IMR-90 (cell line): ENCODE measurements around the gene RAB3IL1. TPM values are rescaled to one million over a fixed set of nuclear protein-coding genes. Genes with fewer than 3 reads are reported as not detected.

Experiments used
- ATAC-seq: fragments of 200-7000 bp; cut with Tn5 transposase; 2 replicates; pipeline ENCODE4 v1.9.1; 2020; ENCODE audit warnings: low read depth, mild to moderate bottlenecking, moderate library complexity
- BruUV-seq: library from RNA; stranded (reverse); fragments of 400-500 nt; replicated peaks from 2 replicates; lab custom pipeline; 2021; lab: Mats Ljungman, UMichigan
- CTCF ChIA-PET: fragments of 300-600 bp; formaldehyde crosslinking; extraction: SDS; loops from one replicate; lab custom pipeline; 2021; ENCODE audit warnings: antibody characterized with exemption; lab: Yijun Ruan, JAX
- POLR2A ChIA-PET: fragments of 300-600 bp; sonication (Branson Sonifier 250); formaldehyde crosslinking; loops from one replicate; lab custom pipeline; 2022; ENCODE audit warnings: antibody characterized with exemption; ENCODE audit not compliant: unreplicated experiment; lab: Charles Lee
- DNase-seq: peaks from one replicate; pipeline ENCODE4 v3.0.0; 2013
- H2AFZ ChIP-seq: replicated peaks from 2 replicates; pipeline ENCODE3; 2013; ENCODE audit warnings: low read length, mild to moderate bottlenecking; ENCODE audit not compliant: poor library complexity
- H2AK5ac ChIP-seq: 2 replicates; pipeline ENCODE4 v1.6.1; 2013; ENCODE audit warnings: low read depth, low read length, inconsistent platforms
- H2AK9ac ChIP-seq: replicated peaks from 2 replicates; pipeline ENCODE3; 2013; ENCODE audit warnings: mild to moderate bottlenecking, low read depth, low read length, moderate library complexity; ENCODE audit not compliant: poor library complexity
- H2BK120ac ChIP-seq: 2 replicates; pipeline ENCODE4 v1.6.1; 2013; ENCODE audit warnings: low read depth, low read length, inconsistent platforms
- H2BK15ac ChIP-seq: 3 replicates; pipeline ENCODE4 v1.6.1; 2013; ENCODE audit warnings: low read depth, low read length, inconsistent platforms
- H2BK20ac ChIP-seq: 2 replicates; pipeline ENCODE4 v1.6.1; 2013; ENCODE audit warnings: low read depth, mild to moderate bottlenecking, inconsistent platforms, low read length, moderate library complexity
- H2BK5ac ChIP-seq: 2 replicates; pipeline ENCODE4 v1.6.1; 2013; ENCODE audit warnings: mild to moderate bottlenecking, low read depth, low read length, inconsistent platforms; ENCODE audit not compliant: poor library complexity, severe bottlenecking
- H3K14ac ChIP-seq: replicated peaks from 2 replicates; pipeline ENCODE4 v1.6.1; 2013; ENCODE audit warnings: low read depth, low read length, inconsistent platforms
- H3K18ac ChIP-seq: 2 replicates; pipeline ENCODE4 v1.6.1; 2013; ENCODE audit warnings: low read depth, low read length, control low read depth
- H3K23ac ChIP-seq: 2 replicates; pipeline ENCODE4 v1.6.1; 2013; ENCODE audit warnings: low read depth, low read length, inconsistent platforms
- H3K27ac ChIP-seq: 2 replicates; pipeline ENCODE4 v1.5.1; 2013; ENCODE audit warnings: mild to moderate bottlenecking, control low read depth, low read length; ENCODE audit not compliant: insufficient read depth
- H3K27me3 ChIP-seq: 2 replicates; pipeline ENCODE4 v1.6.1; 2013; ENCODE audit warnings: low read length; ENCODE audit not compliant: control insufficient read depth, insufficient read depth
- H3K36me3 ChIP-seq: 2 replicates; pipeline ENCODE4 v1.6.1; 2013; ENCODE audit warnings: low read length, mixed read lengths; ENCODE audit not compliant: control insufficient read depth, insufficient read depth
- H3K4ac ChIP-seq: 2 replicates; pipeline ENCODE4 v1.6.1; 2013; ENCODE audit warnings: low read depth, low read length, inconsistent platforms
- H3K4me1 ChIP-seq: 2 replicates; pipeline ENCODE4 v1.6.1; 2013; ENCODE audit warnings: low read length, mixed read lengths; ENCODE audit not compliant: control insufficient read depth, insufficient read depth
- H3K4me2 ChIP-seq: 2 replicates; pipeline ENCODE4 v1.6.1; 2013; ENCODE audit warnings: low read depth, mild to moderate bottlenecking, control low read depth, low read length, moderate library complexity
- H3K4me3 ChIP-seq: 2 replicates; pipeline ENCODE4 v1.5.1; 2013; ENCODE audit warnings: low read depth, mild to moderate bottlenecking, control low read depth, low read length, moderate library complexity; ENCODE audit not compliant: insufficient read depth
- H3K56ac ChIP-seq: 2 replicates; pipeline ENCODE4 v1.6.1; 2013; ENCODE audit warnings: low read length, inconsistent platforms; ENCODE audit not compliant: insufficient read depth; ENCODE audit errors: extremely low read depth
- H3K79me1 ChIP-seq, 2 experiments: 2 replicates each; pipeline ENCODE4 v1.6.1; 2013; ENCODE audit warnings: low read length in 2 of 2, inconsistent platforms in 1 of 2, low read depth in 1 of 2
- H3K9ac ChIP-seq: 2 replicates; pipeline ENCODE4 v1.6.1; 2013; ENCODE audit warnings: low read depth, low read length, control low read depth
- H3K9me1 ChIP-seq: 2 replicates; pipeline ENCODE4 v1.6.1; 2013; ENCODE audit warnings: low read length, inconsistent platforms; ENCODE audit not compliant: insufficient read depth
- H3K9me3 ChIP-seq: 2 replicates; pipeline ENCODE4 v1.6.1; 2013; ENCODE audit warnings: low read length; ENCODE audit not compliant: control insufficient read depth, insufficient read depth
- H4K20me1 ChIP-seq: 2 replicates; pipeline ENCODE4 v1.6.1; 2013; ENCODE audit warnings: low read length, inconsistent platforms; ENCODE audit not compliant: insufficient read depth
- H4K5ac ChIP-seq: 2 replicates; pipeline ENCODE4 v1.6.1; 2013; ENCODE audit warnings: mild to moderate bottlenecking, low read depth, low read length, control low read depth
- H4K8ac ChIP-seq, 2 experiments: 2 replicates each; pipeline ENCODE4 v1.6.1; 2013; ENCODE audit warnings: low read depth in 2 of 2, low read length in 2 of 2, control low read depth in 1 of 2, inconsistent platforms in 1 of 2
- H4K91ac ChIP-seq: 2 replicates; pipeline ENCODE4 v1.6.1; 2013; ENCODE audit warnings: low read depth, low read length, inconsistent platforms; ENCODE audit not compliant: insufficient read depth
- CHD1 ChIP-seq: IDR thresholded peaks from 2 replicates; pipeline ENCODE4 v1.6.1; 2012; ENCODE audit warnings: low read depth, low read length, improper control_type of control experiment
- MAFK ChIP-seq: IDR thresholded peaks from 2 replicates; pipeline ENCODE4 v1.6.1; 2012; ENCODE audit warnings: low read depth, low read length, improper control_type of control experiment
- MXI1 ChIP-seq: IDR thresholded peaks from 2 replicates; pipeline ENCODE4 v1.6.1; 2012; ENCODE audit warnings: low read depth, mild to moderate bottlenecking, low read length, moderate library complexity, borderline replicate concordance
- WGBS, 2 experiments: methylation state at CpG; one replicate each; pipeline versions ENCODE4 v1.1.5 to v1.1.7; 2013; ENCODE audit warnings: missing lambda C conversion rate in 2 of 2; ENCODE audit not compliant: insufficient read length in 1 of 2; ENCODE audit errors: extremely low coverage in 2 of 2; 5-methylcytosine and 5-hydroxymethylcytosine counted together
- dilution Hi-C: fragments of 300-500 bp; cut with HindIII; formaldehyde crosslinking; loops from one replicate; pipeline ENCODE4 v1.14.3; 2018; ENCODE audit warnings: low sequenced_read_pairs; ENCODE audit not compliant: unreplicated experiment
- in situ Hi-C: fragments of 300-500 bp; cut with MboI; formaldehyde crosslinking; loops from 3 replicates; pipeline ENCODE4 v1.14.3; 2019; ENCODE audit warnings: low sequenced_read_pairs, inconsistent platforms, mixed read lengths
- intact Hi-C: fragments of 100-400 bp; cut with micrococcal nuclease; formaldehyde crosslinking; loops from 2 replicates; pipeline ENCODE4 v1.10.0; 2022
- polyA plus RNA-seq, 3 experiments: library from polyadenylated mRNA; depleted of rRNA; stranded (reverse); fragments of >200 nt; gene quantifications; 2 replicates each; pipeline ENCODE4 v1.2.3, GENCODE V29; 2012; ENCODE audit warnings: low replicate concordance in 1 of 3
- total RNA-seq: library from RNA; depleted of rRNA; stranded (reverse); fragments of >200 nt; gene quantifications from 2 replicates; pipeline ENCODE4 v1.2.3, GENCODE V29; 2012
- TF ChIP-seq, protein P1 (sequence below): fragments of 150-350 bp; IDR thresholded peaks from 2 replicates; pipeline ENCODE4 v1.6.1; 2016; ENCODE audit warnings: low read depth, mild to moderate bottlenecking, low read length, moderate library complexity, borderline replicate concordance

The RAB3IL1 gene
- total and polyA plus RNA-seq, 2 of the 4 experiments (the other 2 are of a cell fraction), result 0.72 to 1.9 TPM

DNA sequence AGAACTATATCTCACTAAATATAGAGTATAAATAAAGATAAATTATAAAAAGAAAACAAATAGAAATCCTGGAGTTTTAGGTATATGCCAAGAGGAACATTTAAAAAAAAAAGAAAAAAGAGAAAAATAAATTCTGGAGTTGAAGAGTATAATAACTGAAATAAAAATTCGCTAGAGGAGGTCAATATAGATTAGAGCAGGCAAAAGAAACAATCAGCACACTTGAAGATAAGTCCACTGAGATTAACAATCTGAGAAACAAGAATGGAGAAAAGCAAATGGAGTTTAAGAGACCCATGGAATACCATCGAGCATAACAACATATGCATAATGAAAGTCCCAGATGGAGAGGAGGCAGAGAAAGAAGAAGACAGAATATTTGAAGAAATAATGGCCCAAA lies 18.5 kb upstream of the RAB3IL1 start:
- no peak overlapping the region for H3K9ac ChIP-seq
- H3K4me2 ChIP-seq, result no peak overlapping the region
- H3K79me1 ChIP-seq, result no peaks in the 10 kb centered on the region
- no peak overlapping the region for H2BK15ac ChIP-seq
- H3K4me3 ChIP-seq, result no peak overlapping the region
- H4K8ac ChIP-seq, result no peak overlapping the region
- dilution Hi-C loops (no loop called here), intact Hi-C loops (loop anchor here (1.0 kb wide), 1 partner anchor 8 kb away; no protein-coding TSS in a partner anchor), in situ Hi-C loops (no loop called here)
- CTCF ChIA-PET, result no interaction called here
- H2AK5ac ChIP-seq, result no peak overlapping the region
- H3K27ac ChIP-seq, result no peak overlapping the region
- DNase-seq, result no peak
- H3K56ac ChIP-seq, result no peak overlapping the region
- no peak overlapping the region for H2AFZ ChIP-seq
- no peak overlapping the region for H4K91ac ChIP-seq
- H2AK9ac ChIP-seq, result no peak overlapping the region
- H3K9me3 ChIP-seq, result peaks cover 14% of the 10 kb centered on the region
- H3K36me3 ChIP-seq, result no peaks in the 10 kb centered on the region
- H3K9me1 ChIP-seq, result no peaks in the 10 kb centered on the region
- no peak overlapping the region for H4K5ac ChIP-seq
- H2BK120ac ChIP-seq, result no peak overlapping the region
- H3K4me1 ChIP-seq, result no peaks in the 10 kb centered on the region
- POLR2A ChIA-PET, result no interaction called here
- no TSS peak for BruUV-seq
- H4K20me1 ChIP-seq, result no peaks in the 10 kb centered on the region
- peaks cover 10% of the 10 kb centered on the region for H3K27me3 ChIP-seq
- H2BK20ac ChIP-seq, result no peak overlapping the region
- H2BK5ac ChIP-seq, result no peak overlapping the region
- H3K18ac ChIP-seq, result no peak overlapping the region
- no CpG with 5 or more reads among the region's 2 CpGs for WGBS, 2 experiments
- no peak for TF ChIP-seq MXI1
- no peak for TF ChIP-seq CHD1
- TF ChIP-seq MAFK, result no peak
- TF ChIP-seq, protein P1, sequence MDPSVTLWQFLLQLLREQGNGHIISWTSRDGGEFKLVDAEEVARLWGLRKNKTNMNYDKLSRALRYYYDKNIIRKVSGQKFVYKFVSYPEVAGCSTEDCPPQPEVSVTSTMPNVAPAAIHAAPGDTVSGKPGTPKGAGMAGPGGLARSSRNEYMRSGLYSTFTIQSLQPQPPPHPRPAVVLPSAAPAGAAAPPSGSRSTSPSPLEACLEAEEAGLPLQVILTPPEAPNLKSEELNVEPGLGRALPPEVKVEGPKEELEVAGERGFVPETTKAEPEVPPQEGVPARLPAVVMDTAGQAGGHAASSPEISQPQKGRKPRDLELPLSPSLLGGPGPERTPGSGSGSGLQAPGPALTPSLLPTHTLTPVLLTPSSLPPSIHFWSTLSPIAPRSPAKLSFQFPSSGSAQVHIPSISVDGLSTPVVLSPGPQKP, result no peak
- H3K14ac ChIP-seq, result no peak overlapping the region
- H3K4ac ChIP-seq, result no peak overlapping the region
- ATAC-seq, result no peak
- no peak overlapping the region for H3K23ac ChIP-seq
